H1 (cell line): ENCODE results near the gene RASSF5. TPM values are rescaled to one million over a fixed set of nuclear protein-coding genes. Genes with fewer than 3 reads are reported as not detected.

Experiments
- polyA plus RNA-seq, 7 experiments: library from polyadenylated mRNA; depleted of rRNA in 3 of 7; stranded (reverse) in 5 of 7; unstranded in 2 of 7; fragments of >200 nt in 5 of 7; fragments of 200-250 nt in 2 of 7; gene quantifications; 1 replicate in 5 of 7; 2 replicates in 1 of 7; 4 replicates in 1 of 7; pipeline versions ENCODE4 v1.2.1 to v1.2.3, GENCODE V29; 2011 to 2013; ENCODE audit warnings: missing spikeins in 2 of 7, mixed read lengths in 2 of 7
- total RNA-seq: library from RNA; stranded (reverse); fragmentation: NEBNext Ultra II Directional; extraction: Animal tissue kit (Norgen Biotek cat#: 25700); gene quantifications from 2 replicates; pipeline ENCODE4 v1.2.1, GENCODE V29; 2021
- TF ChIP-seq, protein P1 (sequence below): fragments of 300-600 bp; sonication (generic); IDR thresholded peaks from 2 replicates; pipeline ENCODE4 v1.7.1; 2012; ENCODE audit warnings: low read length, moderate library complexity, mild to moderate bottlenecking, inconsistent platforms; ENCODE audit not compliant: insufficient replicate concordance

The RASSF5 gene
- total and polyA plus RNA-seq, 2 of the 8 experiments (the other 6 are each of a cell fraction or from before 2014, with no cell fraction given): 0.82 to 1.8 TPM

DNA sequence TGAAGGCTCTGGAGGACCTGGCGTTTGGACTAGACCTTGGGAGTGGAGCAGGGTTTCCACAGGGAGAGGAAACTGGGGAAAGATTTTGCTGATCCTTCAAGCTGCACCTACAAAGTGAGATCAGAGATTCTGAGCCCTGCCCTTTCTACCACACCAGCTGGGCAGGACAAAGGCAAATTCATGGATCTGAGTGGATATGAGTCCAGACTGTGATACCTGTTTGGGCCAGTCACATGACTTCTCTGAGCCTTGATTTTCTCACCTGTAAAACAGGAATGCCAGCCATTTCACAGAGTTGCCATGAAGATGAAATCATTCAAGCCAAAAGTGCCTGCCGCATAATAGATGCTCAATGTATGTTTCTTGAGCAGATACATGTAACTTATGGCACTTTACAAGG lies 4.9 kb upstream of the RASSF5 start (continued):
- TF ChIP-seq, protein P1, sequence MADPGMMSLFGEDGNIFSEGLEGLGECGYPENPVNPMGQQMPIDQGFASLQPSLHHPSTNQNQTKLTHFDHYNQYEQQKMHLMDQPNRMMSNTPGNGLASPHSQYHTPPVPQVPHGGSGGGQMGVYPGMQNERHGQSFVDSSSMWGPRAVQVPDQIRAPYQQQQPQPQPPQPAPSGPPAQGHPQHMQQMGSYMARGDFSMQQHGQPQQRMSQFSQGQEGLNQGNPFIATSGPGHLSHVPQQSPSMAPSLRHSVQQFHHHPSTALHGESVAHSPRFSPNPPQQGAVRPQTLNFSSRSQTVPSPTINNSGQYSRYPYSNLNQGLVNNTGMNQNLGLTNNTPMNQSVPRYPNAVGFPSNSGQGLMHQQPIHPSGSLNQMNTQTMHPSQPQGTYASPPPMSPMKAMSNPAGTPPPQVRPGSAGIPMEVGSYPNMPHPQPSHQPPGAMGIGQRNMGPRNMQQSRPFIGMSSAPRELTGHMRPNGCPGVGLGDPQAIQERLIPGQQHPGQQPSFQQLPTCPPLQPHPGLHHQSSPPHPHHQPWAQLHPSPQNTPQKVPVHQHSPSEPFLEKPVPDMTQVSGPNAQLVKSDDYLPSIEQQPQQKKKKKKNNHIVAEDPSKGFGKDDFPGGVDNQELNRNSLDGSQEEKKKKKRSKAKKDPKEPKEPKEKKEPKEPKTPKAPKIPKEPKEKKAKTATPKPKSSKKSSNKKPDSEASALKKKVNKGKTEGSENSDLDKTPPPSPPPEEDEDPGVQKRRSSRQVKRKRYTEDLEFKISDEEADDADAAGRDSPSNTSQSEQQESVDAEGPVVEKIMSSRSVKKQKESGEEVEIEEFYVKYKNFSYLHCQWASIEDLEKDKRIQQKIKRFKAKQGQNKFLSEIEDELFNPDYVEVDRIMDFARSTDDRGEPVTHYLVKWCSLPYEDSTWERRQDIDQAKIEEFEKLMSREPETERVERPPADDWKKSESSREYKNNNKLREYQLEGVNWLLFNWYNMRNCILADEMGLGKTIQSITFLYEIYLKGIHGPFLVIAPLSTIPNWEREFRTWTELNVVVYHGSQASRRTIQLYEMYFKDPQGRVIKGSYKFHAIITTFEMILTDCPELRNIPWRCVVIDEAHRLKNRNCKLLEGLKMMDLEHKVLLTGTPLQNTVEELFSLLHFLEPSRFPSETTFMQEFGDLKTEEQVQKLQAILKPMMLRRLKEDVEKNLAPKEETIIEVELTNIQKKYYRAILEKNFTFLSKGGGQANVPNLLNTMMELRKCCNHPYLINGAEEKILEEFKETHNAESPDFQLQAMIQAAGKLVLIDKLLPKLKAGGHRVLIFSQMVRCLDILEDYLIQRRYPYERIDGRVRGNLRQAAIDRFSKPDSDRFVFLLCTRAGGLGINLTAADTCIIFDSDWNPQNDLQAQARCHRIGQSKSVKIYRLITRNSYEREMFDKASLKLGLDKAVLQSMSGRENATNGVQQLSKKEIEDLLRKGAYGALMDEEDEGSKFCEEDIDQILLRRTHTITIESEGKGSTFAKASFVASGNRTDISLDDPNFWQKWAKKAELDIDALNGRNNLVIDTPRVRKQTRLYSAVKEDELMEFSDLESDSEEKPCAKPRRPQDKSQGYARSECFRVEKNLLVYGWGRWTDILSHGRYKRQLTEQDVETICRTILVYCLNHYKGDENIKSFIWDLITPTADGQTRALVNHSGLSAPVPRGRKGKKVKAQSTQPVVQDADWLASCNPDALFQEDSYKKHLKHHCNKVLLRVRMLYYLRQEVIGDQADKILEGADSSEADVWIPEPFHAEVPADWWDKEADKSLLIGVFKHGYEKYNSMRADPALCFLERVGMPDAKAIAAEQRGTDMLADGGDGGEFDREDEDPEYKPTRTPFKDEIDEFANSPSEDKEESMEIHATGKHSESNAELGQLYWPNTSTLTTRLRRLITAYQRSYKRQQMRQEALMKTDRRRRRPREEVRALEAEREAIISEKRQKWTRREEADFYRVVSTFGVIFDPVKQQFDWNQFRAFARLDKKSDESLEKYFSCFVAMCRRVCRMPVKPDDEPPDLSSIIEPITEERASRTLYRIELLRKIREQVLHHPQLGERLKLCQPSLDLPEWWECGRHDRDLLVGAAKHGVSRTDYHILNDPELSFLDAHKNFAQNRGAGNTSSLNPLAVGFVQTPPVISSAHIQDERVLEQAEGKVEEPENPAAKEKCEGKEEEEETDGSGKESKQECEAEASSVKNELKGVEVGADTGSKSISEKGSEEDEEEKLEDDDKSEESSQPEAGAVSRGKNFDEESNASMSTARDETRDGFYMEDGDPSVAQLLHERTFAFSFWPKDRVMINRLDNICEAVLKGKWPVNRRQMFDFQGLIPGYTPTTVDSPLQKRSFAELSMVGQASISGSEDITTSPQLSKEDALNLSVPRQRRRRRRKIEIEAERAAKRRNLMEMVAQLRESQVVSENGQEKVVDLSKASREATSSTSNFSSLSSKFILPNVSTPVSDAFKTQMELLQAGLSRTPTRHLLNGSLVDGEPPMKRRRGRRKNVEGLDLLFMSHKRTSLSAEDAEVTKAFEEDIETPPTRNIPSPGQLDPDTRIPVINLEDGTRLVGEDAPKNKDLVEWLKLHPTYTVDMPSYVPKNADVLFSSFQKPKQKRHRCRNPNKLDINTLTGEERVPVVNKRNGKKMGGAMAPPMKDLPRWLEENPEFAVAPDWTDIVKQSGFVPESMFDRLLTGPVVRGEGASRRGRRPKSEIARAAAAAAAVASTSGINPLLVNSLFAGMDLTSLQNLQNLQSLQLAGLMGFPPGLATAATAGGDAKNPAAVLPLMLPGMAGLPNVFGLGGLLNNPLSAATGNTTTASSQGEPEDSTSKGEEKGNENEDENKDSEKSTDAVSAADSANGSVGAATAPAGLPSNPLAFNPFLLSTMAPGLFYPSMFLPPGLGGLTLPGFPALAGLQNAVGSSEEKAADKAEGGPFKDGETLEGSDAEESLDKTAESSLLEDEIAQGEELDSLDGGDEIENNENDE: no peak
